Activated CD8-positive, alpha-beta T cell treated with anti-CD3 and anti-CD28 coated beads for 36 hours (primary cell): Measurements from ENCODE around the gene SSTR3. TPM values are rescaled to one million over a fixed set of nuclear protein-coding genes. Genes with fewer than 3 reads are reported as not detected.

Experiments
- ATAC-seq: fragments of 200-7000 bp; cut with Tn5 transposase; one replicate; pipeline ENCODE4 v1.10.0; 2021; ENCODE audit warnings: mild to moderate bottlenecking, moderate library complexity
- CTCF ChIA-PET: fragments of 350-600 bp; sonication (Branson Sonifier 250); formaldehyde crosslinking; loops from one replicate; lab custom pipeline; 2021; ENCODE audit warnings: antibody characterized with exemption; lab: Charles Lee
- POLR2A ChIA-PET: fragments of 350-600 bp; sonication (Branson Sonifier 250); formaldehyde crosslinking; loops from one replicate; lab custom pipeline; 2021; ENCODE audit warnings: antibody characterized with exemption; lab: Charles Lee
- DNase-seq: peaks from one replicate; pipeline ENCODE4 v3.0.0-alpha.2; 2020
- H3K27ac Mint-ChIP-seq: one replicate; pipeline ENCODE4 v1.8.0; 2021; ENCODE audit warnings: mild to moderate bottlenecking, mixed read lengths
- H3K27me3 Mint-ChIP-seq: one replicate; pipeline ENCODE4 v1.8.0; 2021; ENCODE audit warnings: mixed read lengths
- H3K36me3 Mint-ChIP-seq: one replicate; pipeline ENCODE4 v1.8.0; 2021; ENCODE audit warnings: low read depth, mixed read lengths
- H3K4me1 Mint-ChIP-seq: one replicate; pipeline ENCODE4 v1.8.0; 2021; ENCODE audit warnings: low read depth, mixed read lengths
- H3K4me3 Mint-ChIP-seq: one replicate; pipeline ENCODE4 v1.8.0; 2021; ENCODE audit warnings: mild to moderate bottlenecking, moderate library complexity, mixed read lengths
- H3K9me3 Mint-ChIP-seq: one replicate; pipeline ENCODE4 v1.8.0; 2021; ENCODE audit warnings: mixed read lengths
- intact Hi-C: fragments of 100-400 bp; cut with micrococcal nuclease; formaldehyde crosslinking; loops from one replicate; pipeline ENCODE4 v1.10.0; 2022
- total RNA-seq, 2 experiments: library from RNA; stranded (reverse); gene quantifications; one replicate each; pipeline ENCODE4 v1.2.3, GENCODE V29; 2021
- TF ChIP-seq, protein P1 (sequence below): fragments of 200-600 bp; IDR thresholded peaks from one replicate; pipeline ENCODE4 v1.8.0; 2022; ENCODE audit warnings: antibody characterized with exemption, mild to moderate bottlenecking

The SSTR3 gene
- total RNA-seq, 2 experiments from 2014 or later: 7.9 to 8.5 TPM

DNA sequence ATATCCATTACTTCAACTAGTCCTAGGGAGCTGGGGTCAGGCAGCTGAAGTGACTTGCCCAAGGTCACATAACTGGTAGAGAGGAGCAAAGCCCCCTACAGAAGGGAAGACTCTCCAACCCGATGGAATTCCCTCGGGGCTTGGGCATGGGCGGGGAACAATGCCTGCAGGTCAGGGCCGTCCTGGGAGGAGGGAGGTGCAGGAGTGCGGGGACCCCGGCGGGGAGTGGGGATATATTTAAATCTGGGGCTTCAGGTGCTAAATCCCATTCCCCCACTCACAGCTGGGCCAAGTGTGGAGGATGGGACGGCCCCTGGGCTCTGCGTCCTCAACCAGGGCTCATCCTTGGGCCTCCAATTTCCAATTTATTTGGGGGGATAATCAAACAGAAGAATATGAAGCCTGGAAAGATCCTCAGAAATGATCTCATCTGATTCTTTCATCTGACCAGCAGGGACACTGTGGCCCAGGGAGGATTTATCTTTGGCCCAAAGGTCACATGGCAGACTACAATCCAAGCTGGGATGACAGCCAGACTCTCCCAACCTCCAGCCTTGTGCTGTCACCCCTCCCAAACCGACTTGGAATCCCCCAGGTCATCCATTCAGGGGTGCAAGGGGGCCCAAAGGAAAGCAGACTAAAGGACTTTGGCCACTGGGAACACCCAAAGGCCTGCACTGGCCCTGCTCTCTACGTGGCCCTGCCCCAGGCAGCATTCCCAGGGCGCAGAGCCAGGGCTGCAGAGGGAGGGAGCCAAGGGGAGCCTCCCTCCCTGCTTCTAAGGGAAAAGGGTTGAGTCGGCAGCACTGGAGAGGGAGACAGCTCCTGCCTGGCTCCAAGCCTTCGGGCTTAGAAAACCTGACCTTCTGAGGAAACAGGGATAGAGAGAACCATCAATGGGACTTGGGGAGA lies 15.5 kb downstream of the SSTR3 start:
- Mint-ChIP-seq H3K4me3 (peak overlapping the region; percentile 86), H3K27ac (peak overlapping the region; percentile 98)
- POLR2A ChIA-PET: interaction anchor here (0.6 to 3.8 kb wide), 14 partner anchors 10 to 122 kb away, joined by 3 to 18 read pairs (median 6); partner anchors contain the start of genes IL2RB and RAC2

DNA sequence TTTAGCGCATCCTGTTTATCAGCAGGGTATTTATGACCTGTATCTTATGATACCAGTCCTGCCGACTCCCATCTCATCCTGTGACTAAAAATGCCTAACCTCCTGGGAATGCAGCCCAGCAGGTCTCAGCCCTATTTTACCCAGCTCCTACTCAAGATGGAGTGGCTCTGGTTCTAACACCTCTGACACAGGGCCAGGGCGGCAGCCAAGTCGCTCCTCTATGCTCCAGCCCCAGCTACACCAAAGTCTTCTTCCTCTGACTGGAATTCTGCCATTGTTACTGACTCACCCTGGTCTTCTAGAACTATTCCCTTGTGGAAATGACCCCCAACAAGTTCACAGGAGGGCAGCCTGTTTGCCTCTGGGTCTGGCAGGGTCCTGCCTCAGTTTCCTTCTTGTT lies 16.4 kb downstream of the SSTR3 start:
- ATAC-seq: no peak
- H3K4me1 Mint-ChIP-seq: peaks cover 73% of the 10 kb centered on the region
- peaks cover 6% of the 10 kb centered on the region for H3K36me3 Mint-ChIP-seq
- H3K4me3 Mint-ChIP-seq: no peak overlapping the region
- H3K27me3 Mint-ChIP-seq: no peaks in the 10 kb centered on the region
- H3K9me3 Mint-ChIP-seq: peaks cover 4% of the 10 kb centered on the region
- DNase-seq: no peak
- H3K27ac Mint-ChIP-seq: peak overlapping the region; percentile 28
- ChIA-PET POLR2A (interaction anchor here (0.9 kb wide), 1 partner anchor 22 kb away, joined by 3 read pairs; no protein-coding TSS in a partner anchor), CTCF (interaction anchor here (5.2 to 5.6 kb wide), 2 partner anchors 31 to 71 kb away, joined by 60 to 102 read pairs; no protein-coding TSS in a partner anchor)
- TF ChIP-seq, protein P1, sequence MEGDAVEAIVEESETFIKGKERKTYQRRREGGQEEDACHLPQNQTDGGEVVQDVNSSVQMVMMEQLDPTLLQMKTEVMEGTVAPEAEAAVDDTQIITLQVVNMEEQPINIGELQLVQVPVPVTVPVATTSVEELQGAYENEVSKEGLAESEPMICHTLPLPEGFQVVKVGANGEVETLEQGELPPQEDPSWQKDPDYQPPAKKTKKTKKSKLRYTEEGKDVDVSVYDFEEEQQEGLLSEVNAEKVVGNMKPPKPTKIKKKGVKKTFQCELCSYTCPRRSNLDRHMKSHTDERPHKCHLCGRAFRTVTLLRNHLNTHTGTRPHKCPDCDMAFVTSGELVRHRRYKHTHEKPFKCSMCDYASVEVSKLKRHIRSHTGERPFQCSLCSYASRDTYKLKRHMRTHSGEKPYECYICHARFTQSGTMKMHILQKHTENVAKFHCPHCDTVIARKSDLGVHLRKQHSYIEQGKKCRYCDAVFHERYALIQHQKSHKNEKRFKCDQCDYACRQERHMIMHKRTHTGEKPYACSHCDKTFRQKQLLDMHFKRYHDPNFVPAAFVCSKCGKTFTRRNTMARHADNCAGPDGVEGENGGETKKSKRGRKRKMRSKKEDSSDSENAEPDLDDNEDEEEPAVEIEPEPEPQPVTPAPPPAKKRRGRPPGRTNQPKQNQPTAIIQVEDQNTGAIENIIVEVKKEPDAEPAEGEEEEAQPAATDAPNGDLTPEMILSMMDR: no peak
- intact Hi-C loops: loop anchor here (10.0 kb wide), 1 partner anchor 51 kb away; the partner anchor contains the start of gene IL2RB

More for the DNA sequence above, 15.5 kb downstream of the SSTR3 start:
- peaks cover 4% of the 10 kb centered on the region for H3K9me3 Mint-ChIP-seq
- CTCF ChIA-PET: interaction anchor here (0.8 to 5.6 kb wide), 18 partner anchors 10 to 219 kb away, joined by 3 to 102 read pairs (median 6); partner anchors contain the start of gene IL2RB
- ATAC-seq (no peak), DNase-seq (no peak)
- TF ChIP-seq, protein P1: no peak
- H3K27me3 Mint-ChIP-seq: no peaks in the 10 kb centered on the region
- intact Hi-C loops: loop anchor here (10.0 kb wide), 1 partner anchor 52 kb away; the partner anchor contains the start of gene IL2RB
- peaks cover 5% of the 10 kb centered on the region for H3K36me3 Mint-ChIP-seq
- H3K4me1 Mint-ChIP-seq: peaks cover 80% of the 10 kb centered on the region

DNA sequence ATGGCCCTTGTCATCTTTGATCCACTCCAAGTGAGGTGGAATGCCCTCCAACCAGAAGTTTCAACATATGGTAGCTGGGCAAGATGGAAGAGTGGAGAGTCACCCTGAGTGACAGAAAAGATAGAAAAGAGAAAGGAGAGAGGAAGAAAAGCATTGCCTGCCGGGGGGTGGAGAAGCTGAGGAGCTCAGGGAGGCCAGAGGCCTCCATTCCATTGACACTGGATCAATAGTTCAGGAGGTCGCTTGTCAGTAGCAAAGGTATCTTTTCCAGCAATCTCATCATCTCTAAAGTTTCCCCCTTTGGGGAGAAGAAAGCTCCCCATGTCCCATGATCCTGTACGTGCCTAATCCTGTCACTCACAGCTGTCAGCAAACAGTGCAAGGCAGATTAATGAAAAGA lies 17.5 kb downstream of the SSTR3 start:
- Mint-ChIP-seq H3K36me3 (peaks cover 12% of the 10 kb centered on the region), H3K27ac (peak overlapping the region; percentile 83), H3K27me3 (no peaks in the 10 kb centered on the region), H3K9me3 (peaks cover 4% of the 10 kb centered on the region), H3K4me1 (peaks cover 64% of the 10 kb centered on the region), H3K4me3 (no peak overlapping the region)
- ChIA-PET POLR2A (interaction anchor here (0.7 to 2.6 kb wide), 3 partner anchors 46 to 72 kb away, joined by 4 to 12 read pairs (median 8); partner anchors contain the start of gene IL2RB), CTCF (interaction anchor here (0.9 to 3.2 kb wide), 5 partner anchors 8 to 115 kb away, joined by 3 to 19 read pairs (median 3); no protein-coding TSS in a partner anchor)
- ATAC-seq (no peak), DNase-seq (peak; percentile 1)
- intact Hi-C loops: loop anchor here (10.0 kb wide), 1 partner anchor 50 kb away; the partner anchor contains the start of gene IL2RB
- TF ChIP-seq, protein P1: no peak

DNA sequence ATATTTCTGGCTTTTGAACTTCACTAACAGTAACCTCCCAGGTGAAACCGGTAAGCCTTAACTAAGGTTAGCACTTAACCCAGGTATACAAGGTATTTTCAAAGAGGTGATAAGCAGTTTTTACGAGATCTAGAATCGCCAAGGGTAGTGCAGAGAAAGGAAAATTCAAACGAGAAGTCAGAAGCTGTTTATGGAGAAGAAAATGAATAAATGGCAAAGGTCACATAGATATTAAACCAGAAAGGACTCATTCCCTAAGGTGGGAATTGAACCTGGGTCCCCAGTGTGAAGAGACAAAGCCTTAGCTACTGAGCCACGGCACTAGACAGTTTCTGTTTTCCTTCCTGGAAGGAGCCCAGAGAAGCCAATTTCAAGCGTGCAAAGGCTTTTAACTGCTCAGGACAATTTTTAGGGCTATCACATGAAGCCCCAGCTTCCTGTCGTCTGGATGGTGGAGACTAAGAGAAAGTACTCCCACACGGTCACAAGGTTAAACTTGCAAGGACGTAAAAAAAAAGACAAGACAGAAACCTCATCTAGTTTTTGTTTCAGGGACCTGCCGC lies 18.6 kb downstream of the SSTR3 start:
- peaks cover 16% of the 10 kb centered on the region for H3K36me3 Mint-ChIP-seq
- H3K27ac Mint-ChIP-seq: peak overlapping the region; percentile 83
- CTCF ChIA-PET: interaction anchor here (1.0 to 3.2 kb wide), 11 partner anchors 8 to 114 kb away, joined by 3 to 19 read pairs (median 4); partner anchors contain the start of gene IL2RB
- intact Hi-C loops: loop anchor here (10.0 kb wide), 1 partner anchor 49 kb away; the partner anchor contains the start of gene IL2RB
- no peaks in the 10 kb centered on the region for H3K27me3 Mint-ChIP-seq
- H3K4me3 Mint-ChIP-seq: peak overlapping the region; percentile 40
- DNase-seq (peak; percentile 71), ATAC-seq (peak; percentile 59)
- peaks cover 4% of the 10 kb centered on the region for H3K9me3 Mint-ChIP-seq
- TF ChIP-seq, protein P1: no peak
- H3K4me1 Mint-ChIP-seq: peaks cover 70% of the 10 kb centered on the region
- POLR2A ChIA-PET: interaction anchor here (0.8 to 2.6 kb wide), 8 partner anchors 22 to 139 kb away, joined by 3 to 12 read pairs (median 4); partner anchors contain the start of gene IL2RB
